Measurements from ENCODE around the gene MRPL47. TPM values are rescaled to one million over a fixed set of nuclear protein-coding genes. Genes with fewer than 3 reads are reported as not detected.

MRPL47 gene
- total RNA-seq, 1 experiment from 2014 or later, result 75.5 TPM

DNA sequence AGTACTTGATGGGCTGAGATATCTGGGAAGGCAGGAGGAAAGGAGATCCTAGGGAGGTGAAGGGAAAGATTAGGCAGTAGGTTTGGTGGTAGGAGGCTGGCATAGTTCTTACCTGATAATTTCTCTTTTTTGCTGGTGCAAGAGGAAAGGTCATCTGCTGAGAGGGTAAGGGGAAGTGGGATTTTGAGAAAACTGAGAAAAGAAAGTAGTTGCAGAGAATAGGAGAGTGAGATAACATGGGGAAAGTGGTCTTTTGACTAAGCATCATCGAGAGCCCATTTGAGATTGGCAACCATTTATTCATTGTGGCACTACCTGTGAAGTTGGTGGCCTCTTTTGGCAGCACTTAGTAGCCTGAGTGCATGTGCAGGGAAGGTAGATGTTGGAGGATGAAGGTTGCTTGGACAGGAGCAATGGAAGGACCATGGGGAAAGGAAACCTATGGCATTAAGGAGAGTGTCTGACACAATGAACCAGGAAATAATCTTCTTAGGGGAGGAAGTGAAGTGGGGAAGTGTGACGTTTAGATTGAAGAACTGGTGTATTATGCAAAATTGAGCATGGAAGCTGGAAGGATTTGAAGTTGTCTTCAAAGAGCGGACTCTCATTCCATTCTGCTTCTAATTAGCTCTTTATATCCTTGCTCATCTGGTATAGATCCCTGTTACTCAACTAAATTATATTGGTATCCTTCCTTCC lies 26.5 kb upstream of the MRPL47 start:
- H3K18ac ChIP-seq (ENCODE audit: insufficient read length, low read depth, low read length), result no peak overlapping the region
- no peaks in the 10 kb centered on the region for H3K27me3 ChIP-seq (ENCODE audit: insufficient read depth, low read length)
- no peak overlapping the region for H3K9ac ChIP-seq (ENCODE audit: extremely low read depth, insufficient read length, low read length)
- no peak overlapping the region for H2AK5ac ChIP-seq (ENCODE audit: insufficient read length, low read length)
- no peaks in the 10 kb centered on the region for H3K23me2 ChIP-seq (ENCODE audit: insufficient read length, low read depth, low read length, poor library complexity, severe bottlenecking)
- H4K20me1 ChIP-seq (ENCODE audit: control insufficient read depth, insufficient read depth, insufficient read length), result no peaks in the 10 kb centered on the region
- no peaks in the 10 kb centered on the region for H3K9me3 ChIP-seq (ENCODE audit: control insufficient read depth, low read depth, low read length)
- no peak overlapping the region for H2BK12ac ChIP-seq (ENCODE audit: insufficient read length, low read depth, low read length)
- H3K4me3 Mint-ChIP-seq, result no peak overlapping the region
- DNase-seq, result no peak
- no peak overlapping the region for H3K14ac ChIP-seq (ENCODE audit: insufficient read depth, low read length)
- H3K36me3 Mint-ChIP-seq (ENCODE audit: insufficient read depth in 1 of 3, low read depth in 3 of 3), result peaks cover 0 to under 1% (median under 1%) of the 10 kb centered on the region in 3 experiments; a peak in 2 of 7 replicates
- H3K23ac ChIP-seq (ENCODE audit: insufficient read length, low read depth, low read length), result no peak overlapping the region
- TF ChIP-seq, protein P1, sequence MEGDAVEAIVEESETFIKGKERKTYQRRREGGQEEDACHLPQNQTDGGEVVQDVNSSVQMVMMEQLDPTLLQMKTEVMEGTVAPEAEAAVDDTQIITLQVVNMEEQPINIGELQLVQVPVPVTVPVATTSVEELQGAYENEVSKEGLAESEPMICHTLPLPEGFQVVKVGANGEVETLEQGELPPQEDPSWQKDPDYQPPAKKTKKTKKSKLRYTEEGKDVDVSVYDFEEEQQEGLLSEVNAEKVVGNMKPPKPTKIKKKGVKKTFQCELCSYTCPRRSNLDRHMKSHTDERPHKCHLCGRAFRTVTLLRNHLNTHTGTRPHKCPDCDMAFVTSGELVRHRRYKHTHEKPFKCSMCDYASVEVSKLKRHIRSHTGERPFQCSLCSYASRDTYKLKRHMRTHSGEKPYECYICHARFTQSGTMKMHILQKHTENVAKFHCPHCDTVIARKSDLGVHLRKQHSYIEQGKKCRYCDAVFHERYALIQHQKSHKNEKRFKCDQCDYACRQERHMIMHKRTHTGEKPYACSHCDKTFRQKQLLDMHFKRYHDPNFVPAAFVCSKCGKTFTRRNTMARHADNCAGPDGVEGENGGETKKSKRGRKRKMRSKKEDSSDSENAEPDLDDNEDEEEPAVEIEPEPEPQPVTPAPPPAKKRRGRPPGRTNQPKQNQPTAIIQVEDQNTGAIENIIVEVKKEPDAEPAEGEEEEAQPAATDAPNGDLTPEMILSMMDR (conservative IDR thresholded peaks at IDR 0.05), result no peak
- no peaks in the 10 kb centered on the region for H3K79me2 ChIP-seq (ENCODE audit: insufficient read depth, low read length)
- peaks cover 4 to 5% of the 10 kb centered on the region in 2 experiments for H3K4me1 Mint-ChIP-seq
- H3K9me3 Mint-ChIP-seq, result no peaks in the 10 kb centered on the region
- H3K4me2 ChIP-seq (ENCODE audit: insufficient read depth, insufficient read length, low read length), result no peak overlapping the region
- H4K91ac ChIP-seq (ENCODE audit: insufficient read length, low read depth, low read length), result no peak overlapping the region
- H4K5ac ChIP-seq (ENCODE audit: insufficient read length, low read depth, low read length), result no peak overlapping the region
- no peak overlapping the region for H3K56ac ChIP-seq (ENCODE audit: insufficient read length, low read depth, low read length)
- H2BK15ac ChIP-seq (ENCODE audit: low read depth, low read length), result no peak overlapping the region
- H2AFZ ChIP-seq (ENCODE audit: low read length), result no peak overlapping the region
- H2BK120ac ChIP-seq (ENCODE audit: low read depth, low read length, poor library complexity, severe bottlenecking), result no peak overlapping the region
- H3K27me3 Mint-ChIP-seq (ENCODE audit: low read depth), result no peaks in the 10 kb centered on the region
- H2BK5ac ChIP-seq (ENCODE audit: insufficient read length, low read length), result no peak overlapping the region
- H4K8ac ChIP-seq (replicated peaks; ENCODE audit: insufficient read length, low read depth, low read length), result no peak overlapping the region
- no peak overlapping the region for H3K27ac Mint-ChIP-seq
- no peak overlapping the region for H3K27ac ChIP-seq (ENCODE audit: insufficient read length, low read depth, low read length)
- no CpG with 5 or more reads among the region's 3 CpGs for WGBS (ENCODE audit: extremely low coverage, insufficient read length, low lambda C conversion rate)
- no peaks in the 10 kb centered on the region for H3K4me1 ChIP-seq (ENCODE audit: insufficient read depth, low read length)
- no peak overlapping the region for H2BK20ac ChIP-seq (ENCODE audit: low read depth, low read length, poor library complexity, severe bottlenecking)
- H3K4ac ChIP-seq (ENCODE audit: low read depth, low read length), result no peak overlapping the region
- no peaks in the 10 kb centered on the region for H3K79me1 ChIP-seq (ENCODE audit: insufficient read depth, low read depth, low read length, poor library complexity, severe bottlenecking)
- H3T11ph ChIP-seq (ENCODE audit: low read length), result no peak overlapping the region
